ENCODE data around the gene ALAS1. TPM values are rescaled to one million over a fixed set of nuclear protein-coding genes. Genes with fewer than 3 reads are reported as not detected.

ALAS1 gene
- total and polyA plus RNA-seq, 2 of the 13 experiments (the other 11 are each of a cell fraction or from before 2014, with no cell fraction given), result 36.0 to 43.2 TPM

DNA sequence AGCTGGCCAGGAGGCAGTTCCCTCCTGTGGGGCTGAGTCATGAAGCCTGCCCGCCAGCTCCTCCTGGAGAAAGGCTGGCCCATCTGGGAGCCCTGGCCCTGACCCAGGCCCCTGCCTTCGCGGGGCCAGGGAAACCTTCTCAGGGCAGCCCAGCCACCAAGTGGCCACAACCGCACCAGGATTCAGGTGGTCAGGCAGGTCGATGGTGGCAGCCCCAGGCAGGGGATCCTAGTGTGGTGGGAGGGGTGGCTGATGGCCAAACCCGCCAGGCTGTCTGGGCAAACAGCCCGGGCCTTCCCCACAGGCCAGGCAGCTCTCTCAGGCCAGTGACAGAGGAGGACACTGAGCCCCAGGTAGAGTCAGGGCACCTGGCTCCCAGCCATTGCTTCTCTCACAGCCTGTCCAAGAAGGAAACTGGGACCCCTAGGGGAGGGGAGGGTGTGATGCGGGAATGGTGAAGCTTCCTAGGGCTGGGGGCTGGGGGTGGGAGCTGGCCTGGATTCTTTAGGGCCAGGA, 39.8 kb downstream of the ALAS1 start (continued):
- no peak for TF ChIP-seq ETS1 (CRISPR knock-in tag; IDR thresholded peaks at IDR 0.05)
- TF ChIP-seq TMF1 (CRISPR knock-in tag; IDR thresholded peaks at IDR 0.05; ENCODE audit: low read depth), result peak; percentile 51; the same call in 1 of the 2 replicates
- TF ChIP-seq ZNF143 (CRISPR knock-in tag; IDR thresholded peaks at IDR 0.05), result no peak
- TF ChIP-seq ZNF563 (CRISPR knock-in tag; IDR thresholded peaks at IDR 0.05), result peak; percentile 13; the same call in 1 of the 2 replicates
- peak; percentile 3; the same call in 1 of the 2 replicates for TF ChIP-seq ZNF414 (CRISPR knock-in tag; IDR thresholded peaks at IDR 0.05)
- TF ChIP-seq MTA1 (CRISPR knock-in tag; IDR thresholded peaks at IDR 0.05; ENCODE audit: borderline replicate concordance), result 0 out of 2 replicates have a peak, but pooled peaks have one; percentile 52
- TF ChIP-seq, protein P1, sequence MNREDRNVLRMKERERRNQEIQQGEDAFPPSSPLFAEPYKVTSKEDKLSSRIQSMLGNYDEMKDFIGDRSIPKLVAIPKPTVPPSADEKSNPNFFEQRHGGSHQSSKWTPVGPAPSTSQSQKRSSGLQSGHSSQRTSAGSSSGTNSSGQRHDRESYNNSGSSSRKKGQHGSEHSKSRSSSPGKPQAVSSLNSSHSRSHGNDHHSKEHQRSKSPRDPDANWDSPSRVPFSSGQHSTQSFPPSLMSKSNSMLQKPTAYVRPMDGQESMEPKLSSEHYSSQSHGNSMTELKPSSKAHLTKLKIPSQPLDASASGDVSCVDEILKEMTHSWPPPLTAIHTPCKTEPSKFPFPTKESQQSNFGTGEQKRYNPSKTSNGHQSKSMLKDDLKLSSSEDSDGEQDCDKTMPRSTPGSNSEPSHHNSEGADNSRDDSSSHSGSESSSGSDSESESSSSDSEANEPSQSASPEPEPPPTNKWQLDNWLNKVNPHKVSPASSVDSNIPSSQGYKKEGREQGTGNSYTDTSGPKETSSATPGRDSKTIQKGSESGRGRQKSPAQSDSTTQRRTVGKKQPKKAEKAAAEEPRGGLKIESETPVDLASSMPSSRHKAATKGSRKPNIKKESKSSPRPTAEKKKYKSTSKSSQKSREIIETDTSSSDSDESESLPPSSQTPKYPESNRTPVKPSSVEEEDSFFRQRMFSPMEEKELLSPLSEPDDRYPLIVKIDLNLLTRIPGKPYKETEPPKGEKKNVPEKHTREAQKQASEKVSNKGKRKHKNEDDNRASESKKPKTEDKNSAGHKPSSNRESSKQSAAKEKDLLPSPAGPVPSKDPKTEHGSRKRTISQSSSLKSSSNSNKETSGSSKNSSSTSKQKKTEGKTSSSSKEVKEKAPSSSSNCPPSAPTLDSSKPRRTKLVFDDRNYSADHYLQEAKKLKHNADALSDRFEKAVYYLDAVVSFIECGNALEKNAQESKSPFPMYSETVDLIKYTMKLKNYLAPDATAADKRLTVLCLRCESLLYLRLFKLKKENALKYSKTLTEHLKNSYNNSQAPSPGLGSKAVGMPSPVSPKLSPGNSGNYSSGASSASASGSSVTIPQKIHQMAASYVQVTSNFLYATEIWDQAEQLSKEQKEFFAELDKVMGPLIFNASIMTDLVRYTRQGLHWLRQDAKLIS (CRISPR knock-in tag; IDR thresholded peaks at IDR 0.05), result no peak
- TF ChIP-seq ZNF737 (CRISPR knock-in tag; IDR thresholded peaks at IDR 0.05; ENCODE audit: borderline replicate concordance), result 0 out of 2 replicates have a peak, but pooled peaks have one; percentile 42
- no peak for TF ChIP-seq ZNF253 (CRISPR knock-in tag; IDR thresholded peaks at IDR 0.05; ENCODE audit: borderline replicate concordance)
- TF ChIP-seq FIP1L1 (IDR thresholded peaks at IDR 0.05; ENCODE audit: borderline replicate concordance, insufficient read depth, low read depth, low read length), result 0 out of 2 replicates have a peak, but pooled peaks have one; percentile 2
- TF ChIP-seq, protein P2, sequence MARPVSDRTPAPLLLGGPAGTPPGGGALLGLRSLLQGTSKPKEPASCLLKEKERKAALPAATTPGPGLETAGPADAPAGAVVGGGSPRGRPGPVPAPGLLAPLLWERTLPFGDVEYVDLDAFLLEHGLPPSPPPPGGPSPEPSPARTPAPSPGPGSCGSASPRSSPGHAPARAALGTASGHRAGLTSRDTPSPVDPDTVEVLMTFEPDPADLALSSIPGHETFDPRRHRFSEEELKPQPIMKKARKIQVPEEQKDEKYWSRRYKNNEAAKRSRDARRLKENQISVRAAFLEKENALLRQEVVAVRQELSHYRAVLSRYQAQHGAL (CRISPR knock-in tag; IDR thresholded peaks at IDR 0.05; ENCODE audit: not compliant biosample characterization), result no peak
- 0 out of 2 replicates have a peak, but pooled peaks have one; percentile 45 for TF ChIP-seq ZBTB7A (CRISPR knock-in tag; IDR thresholded peaks at IDR 0.05)
- TF ChIP-seq CTCF (CRISPR knock-in tag; IDR thresholded peaks at IDR 0.05), result peak; percentile 17; the same call in 1 of the 2 replicates
- 0 out of 2 replicates have a peak, but pooled peaks have one; percentile 0 for TF ChIP-seq YEATS2 (CRISPR knock-in tag; IDR thresholded peaks at IDR 0.05; ENCODE audit: borderline replicate concordance)
- TF ChIP-seq MEIS2 (CRISPR knock-in tag; IDR thresholded peaks at IDR 0.05), result 0 out of 2 replicates have a peak, but pooled peaks have one; percentile 14
- 0 out of 2 replicates have a peak, but pooled peaks have one; percentile 11 for TF ChIP-seq ZNF343 (CRISPR knock-in tag; IDR thresholded peaks at IDR 0.05)
- TF ChIP-seq ZNF224 (CRISPR knock-in tag; IDR thresholded peaks at IDR 0.05), result no peak
- 0 out of 2 replicates have a peak, but pooled peaks have one; percentile 27 for TF ChIP-seq ZNF639 (CRISPR knock-in tag; conservative IDR thresholded peaks at IDR 0.05)
- TF ChIP-seq HOXA5 (CRISPR knock-in tag; IDR thresholded peaks at IDR 0.05), result 0 out of 2 replicates have a peak, but pooled peaks have one; percentile 4

Data from HepG2 (cell line).